ENCODE measurements around the gene RSBN1. TPM values are rescaled to one million over a fixed set of nuclear protein-coding genes. Genes with fewer than 3 reads are reported as not detected.

Gene RSBN1
- total RNA-seq, 2 experiments from 2014 or later, result 15.4 to 16.3 TPM

DNA sequence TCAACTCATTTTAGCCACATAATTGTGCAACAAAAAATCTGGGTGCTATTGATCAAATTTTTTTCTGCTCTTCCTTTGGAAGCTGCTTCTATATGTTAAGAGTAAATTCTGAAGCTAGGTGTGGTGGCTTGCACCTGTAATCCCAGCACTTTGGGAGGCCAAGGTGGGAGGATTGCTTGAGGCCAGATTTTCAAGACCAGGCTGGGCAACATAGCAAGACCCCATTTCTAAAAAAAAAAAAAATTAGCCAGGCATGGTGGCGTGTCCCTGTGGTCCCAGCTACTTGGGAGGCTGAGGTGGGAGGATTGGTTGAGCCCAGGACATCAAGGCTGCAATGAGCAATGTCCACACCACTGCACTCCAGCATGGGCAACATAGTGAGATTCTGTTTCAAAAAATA, 24.3 kb upstream of the RSBN1 start:
- H3K27ac Mint-ChIP-seq, result no peak overlapping the region
- no peak for DNase-seq
- peaks cover 31% of the 10 kb centered on the region for H3K36me3 Mint-ChIP-seq
- peaks cover 6% of the 10 kb centered on the region for H3K4me1 Mint-ChIP-seq
- no peak overlapping the region for H3K4me3 Mint-ChIP-seq
- H3K9me3 Mint-ChIP-seq, result no peaks in the 10 kb centered on the region
- no peaks in the 10 kb centered on the region for H3K27me3 Mint-ChIP-seq

DNA sequence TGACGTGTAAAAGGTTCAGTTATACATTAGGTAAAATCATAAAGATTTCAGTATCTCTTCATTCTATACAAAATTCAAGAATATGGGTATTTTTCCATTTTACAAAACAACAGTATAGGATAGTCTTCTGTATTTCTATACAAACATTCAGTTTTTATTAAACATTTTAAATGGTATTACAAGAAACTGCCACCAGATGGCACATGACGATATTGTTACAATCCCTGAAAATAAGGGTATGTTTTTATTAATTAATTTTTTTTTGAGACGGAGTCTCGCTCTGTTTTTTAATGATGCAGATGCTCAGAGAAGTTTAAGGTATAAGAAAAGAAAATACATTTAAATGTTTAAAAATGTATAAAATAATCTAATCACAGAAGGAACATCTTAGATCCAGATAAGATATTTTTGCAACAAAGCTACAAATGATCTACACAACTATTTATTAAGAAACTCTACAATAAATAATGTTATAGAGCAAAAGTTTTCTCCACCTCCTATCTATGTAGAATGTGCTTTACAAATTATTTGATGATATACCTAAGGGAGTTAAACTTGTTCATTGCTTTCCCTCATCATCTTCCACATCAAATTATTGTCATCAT, 23.5 kb upstream of the RSBN1 start:
- no peak overlapping the region for H3K4me3 Mint-ChIP-seq
- peaks cover 26% of the 10 kb centered on the region for H3K36me3 Mint-ChIP-seq
- H3K4me1 Mint-ChIP-seq, result peaks cover 6% of the 10 kb centered on the region
- H3K9me3 Mint-ChIP-seq, result no peaks in the 10 kb centered on the region
- DNase-seq, result no peak
- no peak overlapping the region for H3K27ac Mint-ChIP-seq
- no peaks in the 10 kb centered on the region for H3K27me3 Mint-ChIP-seq

DNA sequence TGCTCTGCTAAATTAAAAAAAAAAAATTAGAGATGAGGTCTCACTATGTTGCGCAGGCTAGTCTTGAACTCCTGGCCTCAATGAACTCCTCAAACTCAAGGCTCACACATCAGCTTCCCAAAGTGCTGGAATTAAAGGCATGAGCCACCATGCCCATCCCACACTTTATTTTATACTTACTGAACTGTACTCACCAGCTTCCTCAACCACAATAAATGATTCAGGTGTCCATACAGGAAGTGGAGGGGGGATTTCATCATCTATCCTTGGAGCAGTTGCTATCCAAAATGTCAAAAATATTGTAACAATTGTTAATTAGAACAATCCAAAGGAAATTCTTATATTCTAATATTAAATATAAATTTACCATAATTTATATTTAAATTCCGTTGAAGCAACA, 22.4 kb upstream of the RSBN1 start:
- Mint-ChIP-seq H3K4me1 (peaks cover 6% of the 10 kb centered on the region), H3K9me3 (no peaks in the 10 kb centered on the region), H3K36me3 (peaks cover 22% of the 10 kb centered on the region), H3K27me3 (no peaks in the 10 kb centered on the region), H3K4me3 (no peak overlapping the region), H3K27ac (no peak overlapping the region)
- no peak for DNase-seq

DNA sequence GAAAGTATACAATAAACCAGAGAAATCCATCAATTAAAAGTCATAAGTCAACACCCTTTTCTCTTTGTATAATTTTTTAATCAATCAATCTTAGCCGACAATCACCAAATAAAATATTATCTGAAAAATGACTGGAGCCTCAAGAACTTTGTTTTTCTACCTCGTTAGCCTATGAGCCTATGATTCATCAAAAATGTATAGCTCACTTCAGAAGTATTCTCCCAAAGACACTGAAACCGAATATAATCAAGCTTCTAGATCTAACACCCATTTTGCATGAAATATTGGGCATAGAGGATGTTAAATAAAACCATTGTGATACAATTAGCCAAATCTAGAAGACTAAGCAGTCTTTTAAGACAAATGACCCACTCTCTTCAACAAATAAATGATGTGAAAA, 17.8 kb upstream of the RSBN1 start:
- no peak overlapping the region for H3K4me3 Mint-ChIP-seq
- H3K27me3 Mint-ChIP-seq, result no peaks in the 10 kb centered on the region
- peaks cover 11% of the 10 kb centered on the region for H3K36me3 Mint-ChIP-seq
- no peak for DNase-seq
- no peak overlapping the region for H3K27ac Mint-ChIP-seq
- H3K9me3 Mint-ChIP-seq, result no peaks in the 10 kb centered on the region
- no peaks in the 10 kb centered on the region for H3K4me1 Mint-ChIP-seq

DNA sequence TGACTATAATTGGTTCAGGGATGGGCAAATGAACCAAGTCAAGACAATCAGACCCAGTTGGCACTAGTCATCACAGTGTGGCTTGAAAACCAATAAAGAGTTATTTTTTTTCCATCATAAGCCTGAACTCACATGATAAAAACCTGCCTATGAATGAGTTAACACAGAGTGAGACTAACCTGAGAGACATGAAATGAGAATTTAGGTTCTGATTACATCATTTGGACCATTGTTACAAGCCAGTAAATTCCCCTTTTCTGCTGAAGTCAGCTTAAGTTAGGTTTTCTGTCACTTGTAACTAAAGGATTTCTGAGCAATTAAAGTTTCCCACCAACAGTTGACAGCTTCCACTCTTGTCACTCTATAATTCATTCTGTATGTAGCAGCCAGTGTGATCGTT, 9.6 kb upstream of the RSBN1 start:
- Mint-ChIP-seq H3K36me3 (peaks cover 12% of the 10 kb centered on the region), H3K4me1 (no peaks in the 10 kb centered on the region), H3K9me3 (no peaks in the 10 kb centered on the region), H3K27ac (peak overlapping the region; percentile 20), H3K27me3 (no peaks in the 10 kb centered on the region), H3K4me3 (no peak overlapping the region)
- no peak for DNase-seq

DNA sequence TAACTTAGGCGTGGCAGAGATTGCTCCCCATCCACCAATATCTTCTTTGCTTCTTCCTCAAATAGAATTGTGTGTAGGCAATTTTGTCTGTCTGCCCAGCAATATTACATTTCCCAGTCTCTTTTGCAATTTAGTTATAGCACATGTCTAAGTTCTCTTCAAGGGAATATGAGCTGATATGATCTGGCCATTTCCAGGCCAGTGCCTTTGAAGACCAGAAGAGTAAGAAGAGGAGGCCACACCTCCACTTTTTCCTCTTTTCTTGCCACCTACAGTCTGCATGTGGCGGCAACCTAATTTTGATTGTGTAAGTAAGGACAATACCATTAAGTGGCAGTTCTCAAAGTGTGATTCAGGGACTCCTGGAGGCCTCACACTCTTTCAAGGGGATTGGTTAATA, 6.3 kb upstream of the RSBN1 start:
- Mint-ChIP-seq H3K27ac (peak overlapping the region; percentile 25), H3K36me3 (peaks cover 13% of the 10 kb centered on the region), H3K4me1 (no peaks in the 10 kb centered on the region), H3K4me3 (no peak overlapping the region), H3K27me3 (no peaks in the 10 kb centered on the region), H3K9me3 (no peaks in the 10 kb centered on the region)
- no peak for DNase-seq

DNA sequence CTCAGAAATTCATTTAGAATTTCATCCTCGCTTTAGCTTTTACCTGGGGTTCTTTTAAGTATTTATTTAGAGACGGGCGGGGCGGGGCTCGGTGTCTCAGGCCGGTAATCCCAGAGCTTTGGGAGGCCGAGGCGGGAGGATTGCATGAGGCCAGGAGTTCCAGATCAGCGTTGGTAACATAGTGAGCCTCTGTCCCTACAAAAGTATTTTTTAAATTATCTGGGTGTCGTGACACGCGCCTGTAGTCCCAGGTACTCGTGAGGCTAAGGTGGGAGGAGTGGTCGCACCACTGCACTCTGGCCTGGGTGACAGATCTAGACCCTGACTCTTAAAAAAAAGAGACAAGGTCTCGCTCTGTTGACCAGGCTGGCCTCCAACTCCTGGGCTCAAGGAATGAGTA, 942 bp upstream of the RSBN1 start:
- H3K4me3 Mint-ChIP-seq, result peak overlapping the region; percentile 99
- no peaks in the 10 kb centered on the region for H3K9me3 Mint-ChIP-seq
- peaks cover 26% of the 10 kb centered on the region for H3K4me1 Mint-ChIP-seq
- peaks cover 14% of the 10 kb centered on the region for H3K36me3 Mint-ChIP-seq
- DNase-seq, result no peak
- peak overlapping the region; percentile 95 for H3K27ac Mint-ChIP-seq
- no peaks in the 10 kb centered on the region for H3K27me3 Mint-ChIP-seq

DNA sequence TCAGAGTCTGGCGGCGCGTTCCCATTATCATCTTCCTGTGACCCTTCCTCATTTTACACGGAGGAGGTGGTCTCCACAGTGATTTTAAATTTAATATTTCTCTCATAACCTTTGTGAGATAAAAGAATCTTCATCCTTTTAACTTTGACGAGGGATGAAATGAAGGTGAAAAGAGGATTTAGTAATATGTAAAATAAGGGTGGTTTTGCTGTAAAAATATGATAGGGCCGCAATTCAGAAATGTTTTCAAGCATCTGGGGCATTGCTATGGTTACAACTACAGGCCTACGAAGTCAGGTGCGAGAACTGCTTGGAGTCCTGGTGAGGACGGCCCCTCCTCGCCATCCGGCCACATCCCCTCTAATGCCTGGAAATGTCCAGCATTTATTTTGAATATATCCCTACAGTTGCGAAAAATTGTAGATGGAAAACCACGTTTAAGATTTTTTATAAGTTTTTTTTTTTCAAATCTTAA, 422 bp upstream of the RSBN1 start:
- DNase-seq, result no peak
- Mint-ChIP-seq H3K27ac (peak overlapping the region; percentile 95), H3K9me3 (no peaks in the 10 kb centered on the region), H3K4me3 (peak overlapping the region; percentile 99), H3K4me1 (peaks cover 27% of the 10 kb centered on the region), H3K36me3 (peaks cover 14% of the 10 kb centered on the region), H3K27me3 (no peaks in the 10 kb centered on the region)

DNA sequence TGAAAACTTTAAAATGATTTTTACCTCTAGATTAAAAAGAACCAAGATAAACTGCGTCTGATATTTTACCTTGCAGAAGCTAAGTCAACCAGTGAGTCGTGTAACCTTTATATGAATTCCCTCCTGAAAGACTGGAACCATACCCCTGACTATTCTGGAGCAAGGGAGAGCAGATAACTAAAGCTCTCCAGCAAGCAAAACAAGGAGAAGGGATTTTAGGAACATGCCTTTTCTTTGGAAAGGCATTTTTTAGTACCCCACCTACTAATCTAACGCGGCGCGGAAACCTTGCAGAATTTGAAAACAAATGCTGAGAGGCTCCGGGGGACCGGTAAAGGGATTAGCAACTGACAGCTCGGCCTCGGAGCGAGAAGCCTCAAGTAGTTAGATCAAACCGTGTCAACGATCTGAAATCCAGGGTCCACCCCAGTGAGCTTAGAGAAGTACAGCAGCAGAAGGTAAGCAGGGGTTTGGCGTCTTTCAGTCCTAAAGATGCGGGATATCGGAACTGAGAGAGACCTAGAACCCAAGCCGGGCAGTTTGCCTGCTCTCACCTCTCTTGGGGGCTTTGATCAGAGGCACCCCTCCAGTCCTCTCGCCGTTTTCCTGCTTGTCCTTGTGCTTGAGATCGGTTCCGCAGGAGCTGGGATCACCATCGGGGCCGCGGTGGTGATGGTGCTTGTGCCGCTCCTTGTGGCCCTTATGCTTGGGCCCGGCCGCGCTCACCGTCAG, 954 bp downstream of the RSBN1 start:
- Mint-ChIP-seq H3K4me3 (peak overlapping the region; percentile 99), H3K36me3 (peaks cover 20% of the 10 kb centered on the region), H3K27ac (peak overlapping the region; percentile 95), H3K9me3 (no peaks in the 10 kb centered on the region), H3K4me1 (peaks cover 27% of the 10 kb centered on the region), H3K27me3 (no peaks in the 10 kb centered on the region)
- DNase-seq, result no peak

DNA sequence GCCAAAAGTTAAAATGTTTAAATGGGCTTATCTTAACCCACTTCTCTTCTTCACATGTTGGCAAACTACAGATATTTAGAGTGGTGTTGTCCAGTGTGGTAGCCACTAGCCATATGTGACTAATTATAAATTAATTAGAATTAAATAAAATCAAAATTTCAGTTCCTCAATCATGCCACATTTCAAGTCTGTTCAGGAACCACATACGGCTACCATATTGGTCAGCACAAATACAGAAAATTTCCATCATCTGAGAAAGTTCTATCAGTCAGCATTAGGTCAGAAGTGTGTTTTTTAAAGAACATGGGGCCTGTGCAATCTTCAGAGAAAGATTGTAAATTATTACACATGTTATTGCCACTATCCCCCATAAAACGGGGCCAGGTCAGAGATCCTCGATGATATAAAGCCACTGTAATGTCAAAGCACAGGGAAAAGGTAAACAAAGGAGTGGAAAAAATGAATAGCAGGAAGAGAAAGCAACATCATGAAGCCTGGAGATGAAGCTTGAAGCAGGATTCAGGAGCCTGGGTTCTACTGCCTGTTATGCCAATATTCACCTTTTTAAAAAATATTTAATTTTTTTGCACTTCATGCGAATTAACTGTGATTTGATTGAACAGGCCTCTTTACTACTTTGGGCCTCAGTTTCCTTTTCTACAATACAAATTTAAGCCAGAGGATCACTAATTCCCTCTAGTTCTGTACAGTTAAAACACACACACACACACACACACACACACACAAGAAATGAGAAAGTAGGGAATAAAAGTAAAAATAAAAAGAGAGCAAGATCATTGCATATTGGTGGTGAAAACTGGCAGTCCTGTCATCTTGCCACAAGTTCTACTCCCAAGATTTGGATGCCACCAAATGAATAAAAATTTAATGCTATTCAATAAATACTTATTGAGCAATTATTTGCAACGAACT, 2.3 kb downstream of the RSBN1 start:
- no peak for DNase-seq
- Mint-ChIP-seq H3K4me1 (peaks cover 40% of the 10 kb centered on the region), H3K27me3 (no peaks in the 10 kb centered on the region), H3K27ac (peak overlapping the region; percentile 73), H3K9me3 (no peaks in the 10 kb centered on the region), H3K4me3 (peak overlapping the region; percentile 99), H3K36me3 (peaks cover 27% of the 10 kb centered on the region)

DNA sequence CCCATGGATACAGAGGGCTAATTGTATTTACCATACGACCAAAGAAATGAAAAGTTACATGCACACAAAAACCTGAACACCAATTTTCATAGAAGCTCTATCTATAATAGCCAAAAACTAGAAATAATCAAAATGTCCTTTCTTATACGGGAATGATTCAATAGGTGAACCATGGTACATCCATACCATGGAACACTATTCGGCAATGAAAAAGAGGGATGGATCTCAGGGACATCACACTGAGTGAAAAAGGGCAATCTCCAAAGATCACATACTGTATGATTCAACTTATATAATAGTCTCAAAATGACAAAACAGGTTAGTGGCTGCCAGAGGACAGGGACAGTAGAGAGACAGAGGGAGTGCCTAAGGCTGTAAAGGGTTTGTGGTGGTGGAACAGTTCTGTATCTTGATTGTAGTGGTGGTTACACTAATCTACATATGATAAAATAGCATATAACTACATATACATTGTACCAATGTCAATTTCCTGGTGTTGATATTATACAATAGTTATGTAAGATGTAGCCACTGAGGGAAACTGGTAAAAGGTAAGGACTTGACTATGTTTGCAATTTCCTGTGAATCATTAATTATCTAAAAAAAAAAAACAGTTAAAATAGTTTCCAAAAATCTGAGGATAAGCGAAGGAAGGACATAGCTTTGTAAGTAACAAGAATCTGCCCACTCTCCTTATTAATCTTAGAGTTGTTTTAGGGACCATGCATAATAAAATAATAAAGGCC, 3.7 kb downstream of the RSBN1 start:
- DNase-seq, result no peak
- Mint-ChIP-seq H3K27me3 (no peaks in the 10 kb centered on the region), H3K36me3 (peaks cover 29% of the 10 kb centered on the region), H3K4me1 (peaks cover 50% of the 10 kb centered on the region), H3K9me3 (no peaks in the 10 kb centered on the region), H3K4me3 (peak overlapping the region; percentile 43), H3K27ac (no peak overlapping the region)

DNA sequence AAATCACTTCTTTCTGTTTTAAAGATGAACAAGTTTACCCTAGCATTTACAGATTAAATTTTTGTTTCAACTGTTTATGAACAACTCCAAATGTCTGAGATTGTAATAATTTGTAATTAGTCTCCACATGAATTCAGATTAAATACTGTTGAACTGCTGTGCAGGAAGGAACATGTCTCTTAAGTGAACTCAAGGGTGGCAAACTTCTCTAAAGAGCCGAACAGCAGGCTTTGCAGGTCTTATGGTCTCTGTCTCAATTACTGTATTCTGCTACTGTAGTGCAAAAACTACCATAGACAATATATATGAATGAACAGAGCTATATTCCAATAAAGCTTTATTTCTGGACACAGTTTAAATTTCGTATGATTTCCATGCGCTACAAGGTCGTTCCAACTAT, 6.6 kb downstream of the RSBN1 start:
- Mint-ChIP-seq H3K27me3 (no peaks in the 10 kb centered on the region), H3K9me3 (no peaks in the 10 kb centered on the region), H3K4me3 (no peak overlapping the region), H3K4me1 (peaks cover 68% of the 10 kb centered on the region), H3K36me3 (peaks cover 24% of the 10 kb centered on the region), H3K27ac (no peak overlapping the region)
- no peak for DNase-seq

DNA sequence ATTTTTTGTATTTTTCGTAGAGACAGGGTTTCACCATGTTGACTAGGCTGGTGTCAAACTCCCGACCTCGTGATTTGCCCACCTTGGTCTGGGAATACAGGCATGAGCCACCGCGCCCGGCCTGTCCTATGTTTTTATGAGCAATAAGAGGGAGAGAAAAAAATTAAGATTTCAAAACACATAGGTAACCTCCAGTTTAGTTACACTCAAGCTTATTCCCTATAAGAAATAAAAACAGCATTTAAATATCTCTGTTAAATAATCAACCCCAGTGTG, 7.1 kb downstream of the RSBN1 start:
- H3K4me3 Mint-ChIP-seq, result no peak overlapping the region
- H3K9me3 Mint-ChIP-seq, result no peaks in the 10 kb centered on the region
- H3K36me3 Mint-ChIP-seq, result peaks cover 24% of the 10 kb centered on the region
- no peaks in the 10 kb centered on the region for H3K27me3 Mint-ChIP-seq
- H3K27ac Mint-ChIP-seq, result peak overlapping the region; percentile 68
- H3K4me1 Mint-ChIP-seq, result peaks cover 70% of the 10 kb centered on the region
- no peak for DNase-seq

DNA sequence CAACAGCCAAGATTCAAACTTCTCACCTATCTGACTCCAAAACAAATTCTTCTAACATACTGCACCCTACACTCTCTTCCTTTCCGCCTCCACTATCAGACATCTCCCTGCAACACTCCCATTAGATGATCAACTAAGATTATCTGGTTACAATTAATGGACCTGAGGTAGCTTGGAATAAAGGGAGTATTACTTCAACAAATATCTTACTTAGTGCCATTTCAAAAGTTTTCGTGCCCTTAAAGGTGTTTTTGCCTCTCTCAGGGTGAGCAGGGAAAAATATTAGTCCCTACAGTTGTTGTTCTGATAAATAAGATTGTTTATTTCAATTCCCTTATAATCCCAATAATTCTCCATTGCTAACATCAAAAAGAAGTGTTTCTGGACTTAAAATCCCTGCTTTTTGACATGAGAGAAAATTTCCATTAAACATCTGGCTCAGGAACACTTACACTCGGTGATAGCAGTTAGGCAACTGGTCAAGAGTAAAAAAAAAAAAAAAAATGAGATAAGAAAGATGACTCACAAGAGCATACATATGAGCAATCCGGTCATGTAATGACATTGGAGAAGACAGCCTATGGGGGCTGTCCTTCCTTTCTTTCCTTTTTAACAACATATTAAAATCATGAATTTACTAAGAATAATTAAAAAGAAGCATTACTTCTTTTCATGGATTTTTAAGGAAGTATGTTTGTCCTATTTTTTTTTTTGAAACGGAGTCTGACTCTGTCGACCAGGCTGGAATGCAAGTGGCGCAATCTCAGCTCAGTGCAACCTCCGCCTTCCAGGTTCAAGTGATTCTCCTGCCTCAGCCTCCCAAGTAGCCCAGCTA, 7.6 kb downstream of the RSBN1 start:
- peak overlapping the region; percentile 68 for H3K27ac Mint-ChIP-seq
- H3K36me3 Mint-ChIP-seq, result peaks cover 24% of the 10 kb centered on the region
- H3K4me1 Mint-ChIP-seq, result peaks cover 68% of the 10 kb centered on the region
- DNase-seq, result no peak
- H3K4me3 Mint-ChIP-seq, result no peak overlapping the region
- H3K27me3 Mint-ChIP-seq, result no peaks in the 10 kb centered on the region
- no peaks in the 10 kb centered on the region for H3K9me3 Mint-ChIP-seq

Data from activated naive CD8-positive, alpha-beta T cell treated with anti-CD3 and anti-CD28 coated beads for 36 hours (primary cell).